Gastrocnemius medialis (tissue), 4 donors: Measurements from ENCODE around the gene STK38. TPM values are rescaled to one million over a fixed set of nuclear protein-coding genes. Genes with fewer than 3 reads are reported as not detected.
"Not testable (repeated sequence)": the region's sequence is repeated elsewhere in the genome, so short reads cannot be mapped to it uniquely, and the experiment has no call there.

ENCODE experiments used
- ATAC-seq, 2 donors: fragments of 150-250 bp; one replicate each; pipeline ENCODE4 v1.9.1; 2016
- DNase-seq, 2 donors: peaks; one replicate each; pipeline ENCODE4 v3.0.0-alpha.2; 2019
- H3K27ac ChIP-seq, 4 donors: fragments of 200-600 bp; sonication (generic); 1 replicate in 1 of 4; 2 replicates in 3 of 4; pipeline ENCODE4 v1.5.1; 2016 to 2018; ENCODE audit warnings: mild to moderate bottlenecking in 2 of 4, moderate library complexity in 1 of 4
- H3K27me3 ChIP-seq, 3 donors: fragments of 200-600 bp; sonication (generic) in 2 of 3; 1 replicate in 1 of 3; 2 replicates in 2 of 3; pipeline versions ENCODE4 v1.5.1 to v1.6.0; 2016 to 2019; ENCODE audit warnings: mild to moderate bottlenecking in 1 of 3, moderate library complexity in 1 of 3
- H3K36me3 ChIP-seq, 2 donors: fragments of 200-600 bp; sonication (generic) in 1 of 2; one replicate each; pipeline ENCODE4 v1.5.1; 2017 to 2018
- H3K4me1 ChIP-seq, 2 donors: fragments of 200-600 bp; sonication (generic) in 1 of 2; one replicate each; pipeline ENCODE4 v1.5.1; 2016 to 2017; ENCODE audit warnings: mild to moderate bottlenecking in 2 of 2
- H3K4me3 ChIP-seq, 4 donors: fragments of 200-600 bp; sonication (generic) in 3 of 4; 1 replicate in 1 of 4; 2 replicates in 3 of 4; pipeline ENCODE4 v1.5.1; 2016 to 2019; ENCODE audit warnings: mild to moderate bottlenecking in 2 of 4
- H3K9me3 ChIP-seq, 3 donors: fragments of 200-600 bp; sonication (generic) in 2 of 3; 1 replicate in 1 of 3; 2 replicates in 2 of 3; pipeline ENCODE4 v1.5.1; 2016 to 2019
- CTCF ChIP-seq, 5 experiments: fragments of 450-650 bp in 3 of 5; fragments of 200-600 bp in 2 of 5; sonication (generic) in 2 of 5; IDR thresholded peaks in 4 of 5; conservative IDR thresholded peaks in 1 of 5; 1 replicate in 4 of 5; 2 replicates in 1 of 5; pipeline ENCODE4 v1.5.1; 2016 to 2019; ENCODE audit warnings: antibody characterized with exemption in 5 of 5, mild to moderate bottlenecking in 3 of 5, moderate library complexity in 3 of 5
- POLR2A ChIP-seq, 2 donors: fragments of 450-650 bp; IDR thresholded peaks; one replicate each; pipeline ENCODE4 v1.6.1; 2017; ENCODE audit warnings: antibody characterized with exemption in 2 of 2, mild to moderate bottlenecking in 2 of 2, moderate library complexity in 2 of 2
- in situ Hi-C, 4 donors: fragments of 200-750 bp; cut with MboI; loops; one replicate each; pipeline versions ENCODE4 v1.15.0 to v1.8.0; 2017; ENCODE audit warnings: low sequenced_read_pairs in 4 of 4
- intact Hi-C: fragments of 100-400 bp; cut with DNase I; formaldehyde crosslinking; loops from one replicate; pipeline ENCODE4 v1.15.1; 2023; ENCODE audit warnings: low total_unique reads
- total RNA-seq, 4 donors: library from RNA; depleted of rRNA; stranded (reverse); fragments of >200 nt; gene quantifications; one replicate each; pipeline versions ENCODE4 v1.1.0 to v1.2.3, GENCODE V29; 2016

Gene STK38
- total RNA-seq, 4 donors from 2014 or later, result 10.8 to 14.8 (median 12.7) TPM

DNA sequence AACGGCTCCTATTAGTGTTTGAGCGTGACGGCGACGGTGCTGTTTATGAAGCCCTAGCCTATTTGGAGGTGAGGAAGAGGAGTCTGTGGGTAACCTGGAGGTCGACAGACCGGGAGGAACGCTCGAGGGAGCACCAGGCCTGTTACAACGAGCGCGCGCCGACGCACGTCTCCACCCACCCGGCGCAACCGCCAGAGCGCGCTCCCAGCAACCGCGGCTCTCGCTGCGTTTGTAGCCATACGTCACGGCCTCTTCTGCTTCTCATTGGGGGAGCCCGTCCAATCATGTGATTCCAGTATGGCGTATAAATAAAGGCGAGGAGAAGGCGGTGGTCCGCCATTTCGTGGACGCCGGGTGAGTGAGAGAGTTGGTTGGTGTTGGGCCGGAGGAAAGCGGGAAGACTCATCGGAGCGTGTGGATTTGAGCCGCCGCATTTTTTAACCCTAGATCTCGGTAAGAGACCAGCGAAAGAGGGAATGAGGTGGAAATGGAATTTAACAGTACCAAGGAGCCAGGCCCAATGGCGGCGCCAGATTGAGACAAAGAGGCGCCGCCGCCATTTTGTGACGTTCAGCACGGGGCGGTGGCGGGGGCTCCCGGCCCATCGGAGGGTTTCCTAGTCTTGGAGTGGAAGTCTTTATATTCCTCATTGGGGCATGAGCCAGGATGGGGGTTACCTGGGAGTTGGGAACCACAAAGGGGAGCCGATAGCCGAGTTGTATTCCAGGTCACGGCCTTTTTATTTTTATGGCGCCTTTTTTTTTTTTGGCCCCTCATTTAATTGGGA, 46.9 kb upstream of the STK38 start, which contains the start of gene SRSF3:
SRSF3 (plus strand) TSS at position 334 of the 787 bp plus-strand sequence. CDS start 2,401 bp downstream, outside the sequence.
- intact Hi-C loops, result loop anchor here (1.0 to 10.0 kb wide), 6 partner anchors 22 to 391 kb away; partner anchors contain the start of genes CDKN1A, MTCH1 and STK38
- H3K4me1 ChIP-seq, result peaks cover 28 to 36% of the 10 kb centered on the region in 2 donors
- ATAC-seq, result peak; percentile 93 to 95
- peak; percentile 96 to 97 for DNase-seq
- H3K36me3 ChIP-seq, result peaks cover 2 to 28% of the 10 kb centered on the region in 2 donors
- no peaks in the 10 kb centered on the region for H3K27me3 ChIP-seq
- in situ Hi-C loops, result loop anchor here in 2 of 4 donors (10.0 to 25.0 kb wide), 2 partner anchors 157 to 169 kb away; partner anchors contain the start of genes KCTD20 (in 1 of the 2) and PXT1 (in 1 of the 2)
- TF ChIP-seq CTCF (IDR thresholded peaks at IDR 0.05 in 4 of 5, conservative IDR thresholded peaks at IDR 0.05 in 1 of 5) (peak; percentile 30 to 70 (median 66)), POLR2A (IDR thresholded peaks at IDR 0.05) (peak; percentile 100)
- H3K9me3 ChIP-seq, result no peaks in the 10 kb centered on the region
- peak within 1 kb of the TSS; percentile 93 to 99 (median 97) for H3K27ac ChIP-seq
- H3K4me3 ChIP-seq, result peak within 1 kb of the TSS; percentile 69 to 94 (median 78)

GRCh38 chr6:36593569-36594028, 46.3 kb upstream of the STK38 start:
- H3K27ac ChIP-seq, result peak overlapping the region; percentile 93 to 99 (median 97)
- ATAC-seq, result peak; percentile 16 to 45
- no peak for TF ChIP-seq POLR2A (IDR thresholded peaks at IDR 0.05)
- no peak for TF ChIP-seq CTCF (IDR thresholded peaks at IDR 0.05 in 4 of 5, conservative IDR thresholded peaks at IDR 0.05 in 1 of 5)
- in situ Hi-C loops, result loop anchor here in 2 of 4 donors (10.0 to 25.0 kb wide), 2 partner anchors 156 to 169 kb away; partner anchors contain the start of genes KCTD20 (in 1 of the 2) and PXT1 (in 1 of the 2)
- H3K4me3 ChIP-seq, result peak overlapping the region; percentile 62 to 94 (median 70)
- no peaks in the 10 kb centered on the region for H3K9me3 ChIP-seq
- H3K27me3 ChIP-seq, result no peaks in the 10 kb centered on the region
- peaks cover 21 to 30% of the 10 kb centered on the region in 2 donors for H3K4me1 ChIP-seq
- DNase-seq, result peak; percentile 18 to 58
- H3K36me3 ChIP-seq, result peaks cover 2 to 22% of the 10 kb centered on the region in 2 donors
- intact Hi-C loops, result loop anchor here (1.0 to 10.0 kb wide), 6 partner anchors 23 to 391 kb away; partner anchors contain the start of genes CDKN1A, MTCH1 and STK38

- in situ Hi-C loops, result loop anchor here in 2 of 4 donors (10.0 to 25.0 kb wide), 2 partner anchors 155 to 167 kb away; partner anchors contain the start of genes KCTD20 (in 1 of the 2) and PXT1 (in 1 of the 2)
- intact Hi-C loops, result loop anchor here (5.0 to 10.0 kb wide), 2 partner anchors 170 to 393 kb away; partner anchors contain the start of gene MTCH1
- Histone ChIP-seq H3K36me3 (peaks cover 0 to 8% of the 10 kb centered on the region in 2 donors), H3K27me3 (no peaks in the 10 kb centered on the region), H3K4me1 (peaks cover 8 to 16% of the 10 kb centered on the region in 2 donors), H3K9me3 (no peaks in the 10 kb centered on the region), H3K27ac (peak overlapping the region in 3 of 4 donors; percentile 93 to 99 (median 95)), H3K4me3 (no peak overlapping the region)
- TF ChIP-seq CTCF (IDR thresholded peaks at IDR 0.05 in 4 of 5, conservative IDR thresholded peaks at IDR 0.05 in 1 of 5) (no peak), POLR2A (IDR thresholded peaks at IDR 0.05) (no peak)
- ATAC-seq (no peak), DNase-seq (no peak)
Observed at GRCh38 chr6:36592221-36592655, 45.0 kb upstream of the STK38 start.

GRCh38 chr6:36590237-36590636, 43.0 kb upstream of the STK38 start:
- Histone ChIP-seq H3K9me3 (no peaks in the 10 kb centered on the region), H3K27ac (no peak overlapping the region), H3K4me3 (no peak overlapping the region), H3K4me1 (peaks cover 0 to 10% of the 10 kb centered on the region in 2 donors), H3K27me3 (no peaks in the 10 kb centered on the region), H3K36me3 (no peaks in the 10 kb centered on the region)
- no peak for ATAC-seq
- TF ChIP-seq CTCF (IDR thresholded peaks at IDR 0.05 in 4 of 5, conservative IDR thresholded peaks at IDR 0.05 in 1 of 5) (no peak), POLR2A (IDR thresholded peaks at IDR 0.05) (no peak)
- in situ Hi-C loops (loop anchor here in 2 of 4 donors (10.0 to 25.0 kb wide), 2 partner anchors 153 to 165 kb away; partner anchors contain the start of genes KCTD20 (in 1 of the 2) and PXT1 (in 1 of the 2)), intact Hi-C loops (loop anchor here (5.0 to 10.0 kb wide), 2 partner anchors 168 to 395 kb away; partner anchors contain the start of gene MTCH1)
- DNase-seq, result no peak

DNA sequence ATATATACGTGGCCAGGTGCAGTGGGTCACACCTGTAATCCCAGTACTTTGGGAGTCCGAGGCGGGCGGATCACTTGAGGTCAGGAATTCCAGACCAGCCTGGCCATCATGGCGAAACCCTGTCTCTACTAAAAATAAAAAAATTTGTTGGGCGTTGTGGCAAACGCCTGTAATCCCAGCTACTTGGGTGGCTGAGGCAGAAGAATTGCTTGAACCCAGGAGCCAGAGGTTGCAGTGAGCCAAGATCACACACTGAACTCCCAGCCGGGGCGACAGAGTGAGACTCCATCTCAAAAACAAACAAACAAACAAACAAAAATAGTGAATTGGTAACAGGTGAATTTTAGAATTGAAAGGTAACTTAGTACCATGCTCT, 41.7 kb upstream of the STK38 start:
- peaks cover 0 to 10% of the 10 kb centered on the region in 2 donors for H3K4me1 ChIP-seq
- ATAC-seq, H3K27me3 ChIP-seq, intact Hi-C loops, H3K4me3 ChIP-seq, H3K27ac ChIP-seq, H3K36me3 ChIP-seq, DNase-seq, H3K9me3 ChIP-seq: not testable (repeated sequence)
- in situ Hi-C loops, result loop anchor here in 1 of 4 donors (25.0 kb wide), 1 partner anchor 152 kb away; the partner anchor contains the start of genes KCTD20 and PXT1
